ENCODE measurements around the gene PTPRD.

Gene PTPRD

GRCh38 chr9:9538356-9538755, 1074.4 kb downstream of the PTPRD start:
- no peak for TF ChIP-seq CTCF (IDR thresholded peaks at IDR 0.05; ENCODE audit: extremely low read depth, missing control alignments)
- DNase-seq (ENCODE audit: low spot score): no peak

GRCh38 chr9:9536523-9536922, 1076.3 kb downstream of the PTPRD start:
- TF ChIP-seq CTCF (IDR thresholded peaks at IDR 0.05; ENCODE audit: extremely low read depth, missing control alignments): no peak
- DNase-seq (ENCODE audit: low spot score): no peak

GRCh38 chr9:9523476-9524139, 1089.2 kb downstream of the PTPRD start:
- no peak for TF ChIP-seq CTCF (IDR thresholded peaks at IDR 0.05; ENCODE audit: extremely low read depth, missing control alignments)
- DNase-seq (ENCODE audit: low spot score): no peak

GRCh38 chr9:9522406-9522805, 1090.4 kb downstream of the PTPRD start:
- DNase-seq (ENCODE audit: low spot score): no peak
- TF ChIP-seq CTCF (IDR thresholded peaks at IDR 0.05; ENCODE audit: extremely low read depth, missing control alignments): no peak

- TF ChIP-seq CTCF (IDR thresholded peaks at IDR 0.05; ENCODE audit: extremely low read depth, missing control alignments): no peak
These were observed 1091.6 kb downstream of the PTPRD start for GRCh38 chr9:9521033-9521779.

GRCh38 chr9:9504869-9505268, 1107.9 kb downstream of the PTPRD start:
- TF ChIP-seq CTCF (IDR thresholded peaks at IDR 0.05; ENCODE audit: extremely low read depth, missing control alignments): no peak
- DNase-seq (ENCODE audit: low spot score): no peak

More at GRCh38 chr9:9521033-9521779, 1091.6 kb downstream of the PTPRD start:
- no peak for DNase-seq (ENCODE audit: low spot score)

GRCh38 chr9:9499546-9499945, 1113.3 kb downstream of the PTPRD start:
- DNase-seq (ENCODE audit: low spot score): no peak
- TF ChIP-seq CTCF (IDR thresholded peaks at IDR 0.05; ENCODE audit: extremely low read depth, missing control alignments): no peak

Measured in GM20000 (cell line).